NOMO-1 treated with dmso at 0.1 percent for 144 hours (cell line): ENCODE results near the gene CXCL10.
A peak's percentile ranks its signal among the peaks of the same experiment; 100 is the strongest.
"Not testable (repeated sequence)": the region's sequence is repeated elsewhere in the genome, so short reads cannot be mapped to it uniquely, and the experiment has no call there.

ENCODE experiments used
- DNase-seq: peaks from one replicate; lab custom pipeline; 2025; ENCODE audit not compliant: unreplicated experiment; lab: John Stamatoyannopoulos, UW

Gene CXCL10

DNA sequence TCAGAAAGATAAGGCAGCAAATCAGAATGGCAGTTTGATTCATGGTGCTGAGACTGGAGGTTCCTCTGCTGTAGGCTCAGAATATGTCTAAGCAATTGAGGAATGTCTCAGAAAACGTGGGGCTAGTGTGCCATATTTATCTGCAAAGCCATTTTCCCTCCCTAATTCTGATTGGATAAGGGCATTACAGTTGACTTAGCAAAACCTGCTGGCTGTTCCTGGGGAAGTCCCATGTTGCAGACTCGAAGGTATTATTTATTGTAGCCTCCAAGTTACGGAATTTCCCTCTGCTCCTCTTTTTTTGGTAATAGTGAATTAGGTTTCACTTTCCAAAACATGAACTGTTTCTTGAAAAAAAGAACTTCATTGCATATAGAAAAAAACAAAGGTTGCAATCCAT lies at the start of gene CXCL10:
TSS of gene CXCL10 (minus strand) at position 109 of the 400 bp plus-strand sequence. CDS start at position 43, 66 bp downstream.
- DNase-seq: no peak

- DNase-seq: no peak
These were observed 49.5 kb upstream of the CXCL10 start for GRCh38 chr4:76072760-76073159.

DNA sequence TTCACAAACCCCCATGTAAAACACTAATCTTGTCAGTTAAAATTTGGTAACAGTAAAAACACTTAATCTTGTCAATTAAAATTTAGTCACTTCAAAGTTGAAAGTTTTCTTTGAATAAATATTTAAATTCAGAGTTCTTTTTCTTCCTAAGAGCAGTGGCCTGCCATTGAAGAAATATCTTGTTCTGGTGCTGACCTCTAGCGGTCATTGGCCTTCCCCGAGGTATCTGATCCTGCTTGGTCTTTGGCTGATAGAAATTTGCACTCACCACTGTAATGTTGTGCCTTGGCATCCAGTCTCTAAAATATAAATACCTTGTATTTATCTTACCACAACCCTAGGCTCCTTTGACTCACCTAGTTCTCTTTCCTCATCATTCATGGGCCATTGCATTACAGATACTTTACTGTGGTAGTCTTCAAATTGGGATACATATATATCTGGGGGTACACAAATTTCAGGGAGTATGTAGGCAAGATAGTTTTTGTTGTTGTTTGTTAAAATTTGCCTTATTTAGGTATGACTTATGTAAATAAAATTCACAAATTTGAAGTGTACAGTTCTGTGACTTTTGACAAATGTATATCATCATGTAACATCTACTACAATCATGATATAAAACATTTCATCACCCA lies 44.5 kb upstream of the CXCL10 start:
- peak; percentile 42 for DNase-seq

DNA sequence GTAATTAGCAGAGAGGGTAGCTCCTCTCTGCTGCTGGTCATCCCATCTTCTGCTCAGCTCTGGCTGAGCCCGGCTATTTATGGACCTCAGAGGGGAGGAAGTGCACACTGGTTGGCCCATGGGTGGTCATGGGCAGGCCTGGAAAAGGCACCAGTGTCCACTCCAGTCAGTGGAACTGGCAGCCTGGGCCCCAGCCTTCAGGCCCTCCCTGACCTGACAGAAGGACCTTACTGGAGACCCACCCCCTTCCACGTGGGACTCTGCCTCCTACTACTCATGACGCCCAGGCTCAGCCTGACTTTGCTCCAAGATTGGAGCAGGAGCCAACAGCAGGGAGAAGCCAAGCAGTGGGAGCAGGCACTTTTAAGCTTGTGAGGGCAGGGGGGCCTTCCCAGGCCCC lies 43.2 kb upstream of the CXCL10 start:
- no peak for DNase-seq

DNA sequence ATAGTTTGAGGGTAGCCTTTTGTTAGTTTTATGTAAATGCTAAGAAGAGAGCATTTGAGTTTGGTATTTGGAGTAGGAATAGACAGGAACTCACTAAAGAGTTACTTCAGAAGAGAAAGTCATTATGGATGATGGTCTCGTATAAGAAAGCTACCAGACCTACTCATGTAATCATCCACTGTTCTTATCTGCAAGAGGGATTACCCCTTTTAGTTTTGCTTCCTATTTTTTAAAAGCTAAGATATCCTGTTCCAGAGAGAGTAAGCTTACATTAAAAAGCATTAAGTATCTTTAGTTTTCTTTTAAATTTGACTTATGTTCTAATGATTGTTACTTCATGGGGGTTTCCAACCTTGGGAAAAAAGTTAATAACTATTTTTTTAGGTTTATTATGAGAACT lies 38.7 kb upstream of the CXCL10 start:
- peak; percentile 53 for DNase-seq

- no peak for DNase-seq
These were observed 38.1 kb upstream of the CXCL10 start for GRCh38 chr4:76061421-76061820.

GRCh38 chr4:76060506-76060905 lies 37.2 kb upstream of the CXCL10 start:
- DNase-seq: no peak

- DNase-seq: peak; percentile 51
These were observed 36.5 kb upstream of the CXCL10 start for GRCh38 chr4:76059750-76060149.

- no peak for DNase-seq
These were observed 35.7 kb upstream of the CXCL10 start for GRCh38 chr4:76058888-76059426.

GRCh38 chr4:76058302-76058701 lies 35.0 kb upstream of the CXCL10 start:
- DNase-seq: no peak

DNA sequence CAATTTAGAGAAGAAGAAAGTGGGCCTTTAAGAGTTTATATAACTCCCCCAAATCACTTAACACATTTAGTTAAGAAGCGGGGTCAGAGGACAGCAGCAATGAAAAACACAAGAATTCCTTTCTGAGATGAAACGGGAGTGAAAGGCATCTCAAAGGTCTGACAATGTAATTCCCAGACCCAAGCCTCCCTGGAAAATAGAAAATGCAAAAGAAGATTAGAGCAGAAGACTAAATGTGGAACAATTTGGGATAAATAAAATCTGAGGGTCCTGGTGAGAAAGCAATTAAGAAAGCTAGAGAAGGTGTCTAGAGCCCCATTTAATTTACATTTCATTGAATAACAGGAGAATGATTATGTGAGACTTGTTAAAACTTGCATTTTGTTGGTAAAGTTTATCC lies 32.1 kb upstream of the CXCL10 start:
- DNase-seq: no peak

DNA sequence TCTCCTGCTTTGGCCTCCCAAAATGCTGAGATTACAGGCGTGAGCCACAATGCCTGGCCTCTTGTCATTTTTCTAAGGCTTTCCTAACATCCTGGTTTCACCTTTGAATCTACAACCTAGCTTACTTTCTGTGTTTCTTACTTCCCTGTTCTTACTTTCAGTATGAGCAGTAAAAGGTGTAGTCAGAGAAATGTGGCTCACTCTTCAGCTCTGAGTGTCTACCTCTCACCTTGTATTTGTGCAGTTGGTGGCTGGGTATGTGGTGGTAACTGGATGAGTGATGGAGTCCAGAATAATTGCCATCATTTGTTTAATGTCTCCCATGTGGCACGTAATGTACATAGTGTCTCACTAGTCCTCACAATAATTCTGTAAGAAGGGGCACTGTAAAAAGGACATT lies 31.7 kb upstream of the CXCL10 start:
- no peak for DNase-seq

DNA sequence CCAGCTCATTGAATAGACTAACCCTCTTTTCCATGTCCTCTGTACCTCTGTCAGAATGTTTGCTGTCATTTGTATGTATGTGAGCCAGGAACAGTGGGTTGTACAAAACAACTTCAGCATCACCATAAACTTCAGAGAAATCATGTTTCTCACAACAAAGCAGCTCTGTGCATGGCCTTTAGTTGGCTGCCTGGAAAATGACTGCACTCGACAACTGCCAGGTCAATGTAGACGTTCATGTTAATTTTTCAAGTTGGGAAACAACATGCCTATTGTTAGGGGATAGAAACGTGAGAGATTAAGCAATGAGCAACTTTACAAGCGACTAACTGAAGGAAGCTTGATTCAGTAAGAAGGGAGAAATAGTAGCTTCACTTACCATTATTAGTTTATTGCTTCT lies 30.4 kb upstream of the CXCL10 start:
- no peak for DNase-seq

- not testable (repeated sequence) for DNase-seq
These were observed 27.3 kb upstream of the CXCL10 start for GRCh38 chr4:76050560-76051050.

GRCh38 chr4:76049860-76050416 lies 26.6 kb upstream of the CXCL10 start:
- DNase-seq: not testable (repeated sequence)

- not testable (repeated sequence) for DNase-seq
These were observed 21.4 kb upstream of the CXCL10 start for GRCh38 chr4:76044686-76045085.

GRCh38 chr4:76043306-76043705 lies 20.0 kb upstream of the CXCL10 start:
- not testable (repeated sequence) for DNase-seq

GRCh38 chr4:76042241-76042998 lies 19.1 kb upstream of the CXCL10 start:
- DNase-seq: not testable (repeated sequence)

GRCh38 chr4:76036855-76037254 lies 13.6 kb upstream of the CXCL10 start:
- no peak for DNase-seq

GRCh38 chr4:76035799-76036380 lies 12.6 kb upstream of the CXCL10 start, which contains the start of gene CXCL11:
CXCL11 (minus strand) TSS chr4:76036070; CDS start chr4:76035987, 83 bp downstream.
- DNase-seq: no peak

DNA sequence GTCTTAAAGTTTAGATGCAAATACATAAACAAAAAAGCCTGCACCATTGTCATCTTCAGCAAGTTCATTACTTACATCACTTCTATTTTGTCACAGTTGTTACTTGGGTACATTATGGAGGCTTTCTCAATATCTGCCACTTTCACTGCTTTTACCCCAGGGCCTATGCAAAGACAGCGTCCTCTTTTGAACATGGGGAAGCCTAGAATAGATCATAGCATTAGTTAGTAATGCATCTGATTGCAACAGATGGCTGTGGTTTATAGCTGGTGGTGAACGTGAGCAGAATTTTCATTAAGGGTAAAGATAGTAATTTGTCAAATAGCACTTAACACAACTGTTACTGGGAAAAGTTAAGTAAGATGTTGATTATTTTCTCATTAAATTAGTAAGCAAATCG lies 11.8 kb upstream of the CXCL10 start:
- peak; percentile 80 for DNase-seq
